OCI-LY3 (cell line): ENCODE measurements around the gene NEU1.

ENCODE experiments used
- CTCF ChIP-seq: fragments of 200-600, 300-600 bp; sonication (generic); IDR thresholded peaks from 2 replicates; pipeline ENCODE4 v1.5.1; 2014; ENCODE audit warnings: antibody characterized with exemption, low read length, low read depth
- EZH2phosphoT487 ChIP-seq: fragments of 200-600 bp; shearing (Covaris generic); IDR thresholded peaks from 2 replicates; pipeline ENCODE4 v1.6.1; 2018; ENCODE audit warnings: antibody characterized with exemption, mixed run types, low read depth

GRCh38 chr6:31861150-31861549, 1.5 kb downstream of the NEU1 start:
- TF ChIP-seq EZH2phosphoT487 (no peak), CTCF (no peak)
